Astrocyte (in vitro differentiated cells and primary cell): ENCODE data around the gene PDE4DIP. TPM values are rescaled to one million over a fixed set of nuclear protein-coding genes. Genes with fewer than 3 reads are reported as not detected.
"Not testable (repeated sequence)": the region's sequence is repeated elsewhere in the genome, so short reads cannot be mapped to it uniquely, and the experiment has no call there.

Experiments
- DNase-seq: peaks from one replicate; pipeline ENCODE4 v3.0.0-alpha.2; 2010; ENCODE audit warnings: low read depth
- FAIRE-seq: peaks from 2 replicates; lab custom pipeline; 2011; peaks lifted over from hg19 to GRCh38; lab: Jason Lieb, UNC
- H2AFZ ChIP-seq: 2 replicates; pipeline ENCODE4 v1.6.0; 2012; ENCODE audit warnings: low read depth, low read length, inconsistent platforms
- H3K27ac ChIP-seq: 2 replicates; pipeline ENCODE4 v1.5.1; 2011; ENCODE audit warnings: low read depth, low read length, inconsistent platforms
- H3K27me3 ChIP-seq: 2 replicates; pipeline ENCODE4 v1.6.0; 2011; ENCODE audit warnings: low read length, inconsistent platforms; ENCODE audit not compliant: insufficient read depth
- H3K36me3 ChIP-seq: 2 replicates; pipeline ENCODE4 v1.5.1; 2011; ENCODE audit warnings: low read length, inconsistent platforms; ENCODE audit not compliant: insufficient read depth
- H3K4me1 ChIP-seq: 2 replicates; pipeline ENCODE4 v1.5.1; 2011; ENCODE audit warnings: low read length, inconsistent platforms; ENCODE audit not compliant: insufficient read depth
- H3K4me2 ChIP-seq: 2 replicates; pipeline ENCODE4 v1.6.0; 2012; ENCODE audit warnings: low read length, inconsistent platforms
- H3K4me3 ChIP-seq: 2 replicates; pipeline ENCODE4 v1.5.1; 2011; ENCODE audit warnings: low read depth, mild to moderate bottlenecking, low read length, inconsistent platforms; ENCODE audit not compliant: insufficient read depth
- H3K79me2 ChIP-seq: 2 replicates; pipeline ENCODE4 v1.6.0; 2012; ENCODE audit warnings: mild to moderate bottlenecking, low read length, inconsistent platforms; ENCODE audit not compliant: insufficient read depth
- H3K9ac ChIP-seq: 2 replicates; pipeline ENCODE4 v1.6.0; 2012; ENCODE audit warnings: mild to moderate bottlenecking, low read length, inconsistent platforms
- H3K9me3 ChIP-seq: 2 replicates; pipeline ENCODE4 v1.5.1; 2012; ENCODE audit warnings: low read depth, mild to moderate bottlenecking, low read length, inconsistent platforms; ENCODE audit not compliant: insufficient read depth
- H4K20me1 ChIP-seq: 2 replicates; pipeline ENCODE4 v1.6.0; 2012; ENCODE audit warnings: low read length, inconsistent platforms; ENCODE audit not compliant: insufficient read depth
- H3K27ac Mint-ChIP-seq: one replicate; pipeline ENCODE4 v1.8.0; 2021; ENCODE audit warnings: mild to moderate bottlenecking, mixed read lengths; ENCODE audit not compliant: unreplicated experiment
- H3K27me3 Mint-ChIP-seq: one replicate; pipeline ENCODE4 v1.8.0; 2021; ENCODE audit warnings: low read depth, mixed read lengths; ENCODE audit not compliant: unreplicated experiment
- H3K36me3 Mint-ChIP-seq: one replicate; pipeline ENCODE4 v1.8.0; 2021; ENCODE audit warnings: low read depth, mixed read lengths; ENCODE audit not compliant: unreplicated experiment
- H3K4me1 Mint-ChIP-seq: one replicate; pipeline ENCODE4 v1.8.0; 2021; ENCODE audit warnings: low read depth, mixed read lengths; ENCODE audit not compliant: unreplicated experiment
- H3K4me3 Mint-ChIP-seq: one replicate; pipeline ENCODE4 v1.8.0; 2021; ENCODE audit warnings: mild to moderate bottlenecking, moderate library complexity, mixed read lengths; ENCODE audit not compliant: unreplicated experiment
- H3K9me3 Mint-ChIP-seq: one replicate; pipeline ENCODE4 v1.8.0; 2021; ENCODE audit warnings: mild to moderate bottlenecking, mixed read lengths; ENCODE audit not compliant: unreplicated experiment
- total RNA-seq: library from RNA; stranded (reverse); gene quantifications from 2 replicates; pipeline ENCODE4 v1.2.1, GENCODE V29; 2021

Gene PDE4DIP
- total RNA-seq, 1 donor from 2014 or later: 41.6 TPM

DNA sequence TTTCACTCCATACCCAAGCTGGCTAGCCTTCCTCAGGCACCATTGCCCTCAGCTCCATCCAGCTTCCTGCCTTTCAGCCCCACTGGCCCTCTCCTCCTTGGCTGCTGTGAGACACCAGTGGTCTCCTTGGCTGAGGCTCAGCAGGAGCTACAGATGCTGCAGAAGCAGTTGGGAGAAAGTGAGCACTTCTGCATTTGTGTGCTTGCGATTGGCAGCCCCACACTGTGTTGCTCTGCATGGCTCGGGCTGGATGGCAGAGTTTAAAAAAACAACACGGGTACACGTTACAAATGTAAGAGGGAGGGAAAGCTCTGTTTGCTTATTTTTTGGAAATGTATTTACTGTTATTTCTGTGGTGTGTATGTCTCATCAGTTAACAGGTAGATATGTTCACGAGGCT lies 168.4 kb downstream of the PDE4DIP start:
- DNase-seq, H3K4me1 Mint-ChIP-seq, H3K36me3 ChIP-seq, H3K27me3 ChIP-seq, H3K9me3 ChIP-seq, H2AFZ ChIP-seq, H3K27ac Mint-ChIP-seq, H3K27ac ChIP-seq, FAIRE-seq, H3K4me3 ChIP-seq, H3K9me3 Mint-ChIP-seq, H3K4me3 Mint-ChIP-seq, H4K20me1 ChIP-seq, H3K4me1 ChIP-seq, H3K4me2 ChIP-seq, H3K9ac ChIP-seq, H3K79me2 ChIP-seq, H3K36me3 Mint-ChIP-seq, H3K27me3 Mint-ChIP-seq: not testable (repeated sequence)

DNA sequence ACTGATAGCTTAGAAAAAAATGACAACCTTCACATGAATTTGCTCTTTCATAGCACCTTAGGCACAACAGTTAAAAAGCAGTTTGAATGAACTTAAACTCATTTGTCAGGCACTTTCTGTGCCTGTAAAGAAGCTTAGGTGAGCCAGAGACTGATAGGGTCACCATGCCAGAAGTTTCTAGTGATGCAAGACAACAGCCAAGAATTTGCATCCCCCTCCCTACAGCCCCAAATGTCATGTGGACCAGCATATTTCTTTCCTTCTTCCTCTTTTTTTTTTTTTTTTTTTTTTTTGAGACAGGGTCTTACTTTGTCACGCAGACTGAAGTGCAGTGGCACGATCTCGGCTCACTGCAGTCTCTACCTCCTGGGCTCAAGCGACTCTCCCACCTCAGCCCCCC lies 169.3 kb downstream of the PDE4DIP start:
- H3K27ac Mint-ChIP-seq, H3K27me3 ChIP-seq, H3K27ac ChIP-seq, H3K4me2 ChIP-seq, H3K27me3 Mint-ChIP-seq, H4K20me1 ChIP-seq, H3K9me3 ChIP-seq, H3K4me3 Mint-ChIP-seq, H3K36me3 Mint-ChIP-seq, H3K4me1 ChIP-seq, H3K4me3 ChIP-seq, H3K36me3 ChIP-seq, H2AFZ ChIP-seq, FAIRE-seq, H3K9me3 Mint-ChIP-seq, H3K4me1 Mint-ChIP-seq, DNase-seq, H3K79me2 ChIP-seq, H3K9ac ChIP-seq: not testable (repeated sequence)

DNA sequence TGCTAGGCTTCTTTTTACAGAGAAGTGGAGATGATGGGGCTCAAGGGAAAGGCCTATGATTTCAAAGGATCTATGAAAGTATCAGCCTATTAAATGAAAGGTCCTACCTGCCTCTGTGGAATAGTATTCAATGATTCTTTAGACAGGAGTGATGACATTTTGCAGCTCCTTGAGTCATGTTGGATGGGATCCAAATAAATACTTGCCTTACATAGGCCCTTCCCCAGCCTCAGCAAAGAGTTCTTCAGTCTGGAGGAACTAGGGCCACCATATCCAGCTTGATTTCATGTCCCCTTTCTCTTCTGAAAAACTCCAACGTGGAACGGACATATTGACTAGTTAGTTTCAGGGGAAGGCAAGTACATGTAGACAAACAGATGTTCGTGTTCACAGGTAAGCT lies 171.3 kb downstream of the PDE4DIP start:
- not testable (repeated sequence) for H3K9me3 Mint-ChIP-seq, H3K79me2 ChIP-seq, H3K4me1 ChIP-seq, H3K36me3 Mint-ChIP-seq, DNase-seq, H3K9ac ChIP-seq, H3K9me3 ChIP-seq, H3K36me3 ChIP-seq, H4K20me1 ChIP-seq, H3K4me2 ChIP-seq, H3K4me3 ChIP-seq, FAIRE-seq, H3K27ac Mint-ChIP-seq, H3K27me3 Mint-ChIP-seq, H3K4me1 Mint-ChIP-seq, H3K27me3 ChIP-seq, H2AFZ ChIP-seq, H3K27ac ChIP-seq, H3K4me3 Mint-ChIP-seq

DNA sequence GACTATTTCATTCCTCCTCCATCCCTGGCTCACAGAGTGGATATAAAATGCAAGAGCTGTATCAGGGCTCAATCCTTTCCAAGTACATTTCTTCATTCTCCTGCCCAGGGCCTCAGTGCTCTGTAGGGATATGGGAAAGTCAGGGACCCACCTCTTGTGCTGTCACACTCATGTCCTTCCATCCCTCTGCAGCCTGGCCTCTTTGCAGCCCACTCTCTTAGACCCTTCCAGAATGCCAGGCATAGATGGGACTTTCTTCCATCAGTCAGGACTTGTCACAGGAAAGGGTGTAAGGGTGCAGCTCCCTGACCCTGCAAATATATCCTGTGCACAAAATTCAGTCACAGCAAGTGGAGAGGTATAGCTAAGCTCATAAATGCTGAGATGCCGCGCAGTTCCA lies 172.4 kb downstream of the PDE4DIP start:
- not testable (repeated sequence) for H3K27ac Mint-ChIP-seq

DNA sequence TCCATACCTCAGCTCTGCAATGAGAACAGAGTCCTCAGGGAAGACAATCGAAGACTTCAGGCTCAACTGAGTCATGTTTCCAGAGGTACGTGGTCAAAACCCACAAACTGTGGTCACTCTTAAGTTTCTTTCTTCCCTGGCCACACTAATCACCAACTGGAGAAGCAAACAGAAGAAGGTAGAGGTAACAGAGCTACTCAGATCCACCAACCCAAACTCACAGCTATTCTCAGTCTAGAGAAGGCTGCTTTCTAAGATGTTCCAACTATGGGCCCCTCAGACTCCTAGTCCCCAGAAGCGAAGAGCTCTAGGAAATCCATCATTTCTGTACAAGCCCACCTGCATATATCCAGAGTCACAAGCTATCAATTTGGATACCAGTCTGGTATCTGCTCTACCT lies 174.3 kb downstream of the PDE4DIP start:
- FAIRE-seq, H3K36me3 Mint-ChIP-seq, H3K9me3 Mint-ChIP-seq, H2AFZ ChIP-seq, H3K27me3 ChIP-seq, H3K4me2 ChIP-seq, H3K9me3 ChIP-seq, H4K20me1 ChIP-seq, H3K9ac ChIP-seq, H3K4me3 ChIP-seq, H3K4me1 ChIP-seq, H3K36me3 ChIP-seq, H3K4me1 Mint-ChIP-seq, H3K4me3 Mint-ChIP-seq, H3K79me2 ChIP-seq, DNase-seq, H3K27ac Mint-ChIP-seq, H3K27ac ChIP-seq, H3K27me3 Mint-ChIP-seq: not testable (repeated sequence)

More for the DNA sequence above, 172.4 kb downstream of the PDE4DIP start:
- H3K27me3 ChIP-seq, H3K36me3 ChIP-seq, H2AFZ ChIP-seq, H3K9ac ChIP-seq, H3K4me3 ChIP-seq, H3K4me1 Mint-ChIP-seq, H3K27me3 Mint-ChIP-seq, H3K4me3 Mint-ChIP-seq, FAIRE-seq, H3K9me3 Mint-ChIP-seq, H3K4me1 ChIP-seq, H3K4me2 ChIP-seq, H3K36me3 Mint-ChIP-seq, H3K79me2 ChIP-seq, H3K27ac ChIP-seq, H4K20me1 ChIP-seq, H3K9me3 ChIP-seq, DNase-seq: not testable (repeated sequence)

DNA sequence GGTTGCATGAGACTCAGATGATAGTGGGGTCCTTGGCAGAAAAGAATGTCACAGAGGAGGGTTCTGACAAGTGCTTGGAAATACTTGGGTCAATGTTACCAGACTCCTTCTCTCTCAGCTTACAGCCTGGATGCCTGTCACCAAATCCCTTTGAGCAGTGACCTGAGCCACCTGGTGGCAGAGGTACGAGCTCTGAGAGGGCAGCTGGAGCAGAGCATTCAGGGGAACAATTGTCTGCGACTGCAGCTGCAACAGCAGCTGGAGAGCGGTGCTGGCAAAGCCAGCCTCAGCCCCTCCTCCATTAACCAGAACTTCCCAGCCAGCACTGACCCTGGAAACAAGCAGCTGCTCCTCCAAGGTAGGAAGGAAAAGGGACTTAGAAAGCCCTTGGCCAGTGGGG lies 180.1 kb downstream of the PDE4DIP start:
- not testable (repeated sequence) for H3K36me3 ChIP-seq, H3K4me3 Mint-ChIP-seq, H3K27ac ChIP-seq, H3K4me3 ChIP-seq, H3K36me3 Mint-ChIP-seq, H3K4me2 ChIP-seq, FAIRE-seq, H3K79me2 ChIP-seq, H3K27me3 ChIP-seq, H2AFZ ChIP-seq, H4K20me1 ChIP-seq, H3K9me3 ChIP-seq, H3K27me3 Mint-ChIP-seq, H3K4me1 ChIP-seq, H3K4me1 Mint-ChIP-seq, H3K9ac ChIP-seq, H3K9me3 Mint-ChIP-seq, DNase-seq, H3K27ac Mint-ChIP-seq
